ENCODE data around the gene HMGCL.
A peak's percentile ranks its signal among the peaks of the same experiment; 100 is the strongest.

- TF ChIP-seq GATA3 (IDR thresholded peaks at IDR 0.05; ENCODE audit: low read depth, low read length) (no peak), GATA2 (IDR thresholded peaks at IDR 0.05; ENCODE audit: low read depth, low read length) (peak; percentile 43)
These were observed 47.0 kb downstream of the HMGCL start, which contains the start of gene PITHD1 for GRCh38 chr1:23777979-23778814.

Measured in SH-SY5Y (cell line).